Endometrial microvascular endothelial cells (primary cell): ENCODE measurements around the gene GLRA3. TPM values are rescaled to one million over a fixed set of nuclear protein-coding genes. Genes with fewer than 3 reads are reported as not detected.
"Not testable (repeated sequence)": the region's sequence is repeated elsewhere in the genome, so short reads cannot be mapped to it uniquely, and the experiment has no call there.

Experiments
- in situ Hi-C: cut with HindIII; loops from 2 replicates; pipeline ENCODE4 v1.10.0; 2017; ENCODE audit warnings: low sequenced_read_pairs, low pct_unique_long_range_greater_than_20kb; ENCODE audit errors: inconsistent ontology term
- total RNA-seq: library from RNA; depleted of rRNA; stranded (reverse); fragments of >200 nt; gene quantifications from one replicate; pipeline ENCODE4 v1.2.3, GENCODE V29; 2015; ENCODE audit errors: inconsistent ontology term

GLRA3 gene
- total RNA-seq, 1 donor from 2014 or later: not detected

- in situ Hi-C loops: no loop called here
These were observed 142.2 kb downstream of the GLRA3 start for GRCh38 chr4:174686826-174687225.

DNA sequence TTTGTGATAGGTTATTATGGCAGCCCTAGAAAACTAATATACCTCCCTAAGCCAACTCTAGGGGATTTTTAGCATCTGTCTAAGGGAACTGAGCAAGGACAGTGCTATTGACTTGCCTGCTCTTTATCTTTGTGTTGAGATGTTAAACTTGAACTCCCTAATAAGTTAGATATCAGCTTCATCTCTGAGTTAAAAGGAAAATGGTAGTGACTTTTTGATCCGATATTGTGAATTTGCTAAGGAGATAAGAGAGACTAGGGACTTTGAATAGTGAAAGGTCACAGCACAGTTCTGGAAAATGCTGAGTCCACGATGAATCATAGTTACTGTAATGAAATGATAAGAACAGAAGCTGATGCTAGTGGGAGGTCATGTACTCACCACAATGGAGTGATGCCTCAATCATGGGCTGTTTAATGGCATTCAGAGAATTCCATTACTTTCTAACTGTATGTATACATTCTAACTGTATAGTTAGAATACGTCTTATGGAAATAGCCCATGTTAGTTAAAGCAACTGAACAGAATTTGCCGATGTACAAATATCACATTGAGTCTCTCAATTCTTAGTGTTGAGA, 147.2 kb downstream of the GLRA3 start:
- in situ Hi-C loops: no loop called here

GRCh38 chr4:174674305-174674840, 154.7 kb downstream of the GLRA3 start:
- in situ Hi-C loops: no loop called here

GRCh38 chr4:174673865-174674264, 155.2 kb downstream of the GLRA3 start:
- in situ Hi-C loops: no loop called here

GRCh38 chr4:174672276-174672675, 156.8 kb downstream of the GLRA3 start:
- in situ Hi-C loops: no loop called here

- in situ Hi-C loops: no loop called here
These were observed 159.8 kb downstream of the GLRA3 start for GRCh38 chr4:174669270-174669669.

DNA sequence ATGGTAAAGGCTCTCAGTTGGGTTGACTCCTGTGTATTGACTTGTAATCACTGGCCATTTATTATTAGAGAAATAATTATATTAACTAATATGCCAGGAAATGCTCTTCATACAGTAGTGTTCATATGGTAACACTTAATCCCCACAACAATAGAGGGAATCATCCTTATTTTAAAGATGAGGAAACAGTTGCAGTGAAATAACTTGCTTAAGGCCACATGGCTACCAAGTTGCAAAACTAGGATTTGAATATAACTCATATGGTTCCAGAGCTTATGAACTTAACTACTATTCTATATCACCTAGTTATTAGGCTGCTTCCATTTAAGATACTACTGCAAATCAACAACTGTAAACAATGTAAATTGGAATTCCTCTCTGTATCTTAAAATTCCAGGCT, 163.2 kb downstream of the GLRA3 start:
- in situ Hi-C loops: no loop called here

DNA sequence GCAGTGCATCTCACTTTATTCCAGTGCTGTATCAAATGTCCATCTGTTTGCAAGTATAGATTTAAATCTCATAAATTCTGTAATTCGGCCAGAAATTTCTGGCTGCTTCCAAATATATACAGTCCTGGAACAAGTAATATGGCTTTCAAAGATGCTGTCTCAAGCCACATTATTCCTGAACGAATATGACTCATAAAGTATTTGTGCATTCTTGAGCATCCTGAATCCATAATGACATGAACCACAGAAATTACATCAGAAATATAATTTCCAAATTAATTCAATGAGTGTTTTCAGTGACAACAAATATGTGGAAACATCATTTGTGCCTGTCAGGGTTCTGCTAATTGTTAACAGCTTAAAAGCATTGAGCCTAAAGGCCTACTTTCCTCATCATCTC, 165.8 kb downstream of the GLRA3 start:
- in situ Hi-C loops: no loop called here

DNA sequence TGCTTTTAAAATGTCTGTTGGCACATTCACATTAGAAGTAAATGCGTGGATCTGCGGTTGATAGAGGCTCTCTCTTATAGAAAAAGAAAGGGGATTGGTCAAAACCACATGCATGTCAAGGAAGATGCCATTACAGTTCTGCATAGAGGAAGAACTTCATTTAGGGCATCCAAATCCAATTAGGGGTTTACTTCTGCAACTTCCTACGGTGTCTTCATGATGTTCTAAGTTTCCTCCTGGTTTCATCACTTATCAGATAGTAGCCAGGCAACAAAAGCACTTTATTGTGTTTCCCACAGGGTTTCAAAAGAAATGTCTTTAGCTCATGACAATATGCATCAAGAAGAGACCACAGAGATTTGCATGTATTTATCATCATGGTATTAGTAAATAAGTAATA, 170.8 kb downstream of the GLRA3 start:
- in situ Hi-C loops: no loop called here

DNA sequence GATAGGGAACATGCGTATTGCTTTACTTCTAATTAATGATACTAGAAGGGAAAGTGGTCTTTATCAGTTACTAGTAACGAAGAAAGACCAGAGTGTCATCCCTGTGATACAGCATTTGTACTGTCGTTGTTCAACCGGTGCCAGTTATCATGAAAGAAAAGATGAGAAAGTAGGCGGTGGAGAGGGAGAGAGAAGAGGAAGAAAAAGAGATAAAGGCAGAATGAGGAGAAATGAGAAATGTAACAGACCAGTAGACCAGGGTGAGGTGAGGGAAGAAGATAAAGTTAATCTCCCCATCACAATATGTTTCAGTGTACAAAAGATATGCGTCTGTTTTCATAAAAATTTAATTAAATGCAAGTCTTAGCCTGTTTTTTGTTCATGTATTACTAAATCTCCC, 171.6 kb downstream of the GLRA3 start:
- in situ Hi-C loops: no loop called here

DNA sequence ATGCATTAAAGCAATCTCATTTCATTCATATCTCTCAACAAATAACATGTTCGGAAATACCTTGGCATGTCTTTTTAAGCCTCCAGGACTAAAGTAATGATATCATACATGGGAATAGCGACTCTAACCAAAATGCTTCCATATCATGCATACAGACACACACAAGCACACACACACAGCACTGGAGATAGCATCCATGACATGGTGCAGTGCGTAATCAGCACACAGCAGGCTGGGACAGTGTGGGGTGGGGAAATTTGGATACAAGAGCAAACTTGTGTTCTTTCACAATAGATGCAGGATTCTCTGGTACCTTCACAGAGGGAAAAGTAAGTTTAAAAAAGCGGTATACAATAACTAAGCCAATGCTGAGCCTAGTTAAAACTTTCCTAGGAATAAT, 174.4 kb downstream of the GLRA3 start:
- in situ Hi-C loops: no loop called here

DNA sequence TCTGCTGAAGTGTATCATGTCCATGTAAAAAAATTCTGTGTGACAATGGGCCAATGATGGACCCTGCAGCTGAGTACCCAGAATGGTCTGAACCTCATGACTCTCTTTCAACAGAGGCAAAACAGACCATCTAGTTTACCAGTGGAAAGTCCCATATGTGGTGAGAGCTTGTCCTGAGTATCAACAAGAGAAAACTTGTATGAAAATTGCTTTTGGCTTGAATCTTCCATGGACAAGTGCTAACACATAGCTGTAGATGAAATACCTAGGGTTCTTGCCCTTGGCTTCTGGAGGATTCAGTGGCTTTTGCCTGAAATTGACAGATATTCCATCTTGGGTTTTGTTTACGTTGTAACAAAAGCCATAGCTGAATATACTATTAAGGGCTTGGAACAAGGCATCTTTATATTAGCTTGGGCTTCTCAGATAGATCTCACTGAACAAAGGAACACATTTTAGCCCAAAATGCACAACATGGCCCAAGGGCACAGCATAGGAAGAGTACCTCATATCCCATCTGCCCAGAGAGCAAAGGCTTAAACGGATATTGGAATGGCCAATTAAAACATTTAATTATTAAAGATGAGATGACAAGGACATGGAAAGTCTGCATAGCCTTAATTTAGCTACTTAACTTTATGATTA, 178.2 kb downstream of the GLRA3 start:
- in situ Hi-C loops: no loop called here

DNA sequence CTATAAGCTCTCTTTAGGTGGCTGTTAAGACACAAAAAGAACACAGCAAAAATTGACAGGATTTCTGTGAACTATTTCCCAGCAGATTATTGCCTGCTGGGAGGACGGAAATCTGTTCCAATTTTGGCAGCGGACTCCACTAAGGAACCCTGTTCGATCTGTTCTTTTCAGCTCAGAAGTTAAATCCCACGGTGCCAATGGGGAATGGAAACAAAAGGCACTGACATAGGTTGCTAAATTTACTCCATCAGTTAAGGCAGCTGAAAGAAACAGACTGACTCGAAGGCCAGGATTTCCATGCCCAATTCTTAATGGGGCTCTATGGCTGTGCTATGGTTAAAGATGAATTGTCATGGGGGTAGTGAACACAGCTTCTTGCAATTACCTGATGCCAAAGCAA, 180.2 kb downstream of the GLRA3 start:
- in situ Hi-C loops: no loop called here

DNA sequence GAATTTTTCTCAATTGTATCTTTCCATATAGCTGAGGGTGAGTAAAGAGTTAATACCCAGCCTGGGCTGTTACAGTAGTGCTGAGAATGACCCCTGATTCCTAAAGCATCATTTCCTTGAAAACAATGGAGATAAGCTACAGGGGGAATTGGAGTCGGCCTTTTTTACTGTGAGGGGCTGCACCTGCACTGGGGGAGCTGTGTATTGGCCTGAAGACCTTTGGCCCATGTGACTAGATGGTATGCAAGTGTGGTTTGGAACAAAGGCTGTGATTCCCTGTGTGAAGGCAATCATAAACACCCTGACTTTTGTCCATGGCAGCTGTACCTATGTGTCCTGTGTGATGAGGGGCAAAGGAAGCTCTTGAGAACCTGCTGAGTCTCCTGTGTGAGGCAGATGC, 182.7 kb downstream of the GLRA3 start:
- in situ Hi-C loops: no loop called here

DNA sequence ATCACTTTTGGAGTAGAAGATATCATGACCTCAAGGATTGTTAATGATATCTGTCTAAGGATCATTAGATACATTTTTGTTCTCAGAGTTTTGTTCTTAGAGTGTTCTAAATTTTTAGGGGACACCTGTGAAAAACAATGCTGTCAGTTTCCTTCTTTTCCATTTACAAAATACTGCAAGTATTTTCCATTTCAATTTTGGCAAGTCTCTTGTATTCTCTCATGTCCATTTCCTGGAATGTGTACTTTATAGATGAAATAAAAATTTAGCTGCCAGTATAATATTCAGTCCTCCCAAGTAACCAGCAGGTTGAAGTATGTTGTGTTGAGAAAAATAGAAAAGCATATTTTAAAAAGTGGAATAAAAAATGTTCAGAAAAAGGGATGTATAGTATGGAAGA, 188.9 kb downstream of the GLRA3 start:
- in situ Hi-C loops: no loop called here

GRCh38 chr4:174635732-174636131, 193.3 kb downstream of the GLRA3 start:
- in situ Hi-C loops: no loop called here

- in situ Hi-C loops: no loop called here
These were observed 195.6 kb downstream of the GLRA3 start for GRCh38 chr4:174633399-174633798.

GRCh38 chr4:174631901-174632758, 196.9 kb downstream of the GLRA3 start:
- in situ Hi-C loops: no loop called here

- in situ Hi-C loops: not testable (repeated sequence)
These were observed 199.1 kb downstream of the GLRA3 start for GRCh38 chr4:174629907-174630450.

DNA sequence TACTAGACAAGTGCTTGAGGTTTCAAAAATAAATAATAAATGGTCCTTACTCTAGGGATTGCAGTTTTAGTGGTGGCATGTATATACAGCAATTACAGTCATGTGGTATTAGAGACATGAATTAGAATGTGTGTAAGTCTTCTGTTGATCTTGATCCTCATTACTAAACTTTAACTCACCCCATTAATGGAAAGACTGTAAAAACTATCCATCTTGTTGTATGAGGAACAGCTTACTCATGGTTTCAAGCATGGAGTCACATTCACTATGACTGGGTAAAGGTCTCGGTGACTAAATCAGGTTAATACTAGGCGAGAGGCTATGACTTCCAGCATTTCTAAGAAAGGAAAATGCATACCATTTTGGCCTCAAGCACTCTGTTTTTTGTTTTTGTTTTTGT, 199.8 kb downstream of the GLRA3 start:
- in situ Hi-C loops: no loop called here
